HG02885 (cell line): ENCODE data around the gene DHX34.
"Not testable (repeated sequence)": the region's sequence is repeated elsewhere in the genome, so short reads cannot be mapped to it uniquely, and the experiment has no call there.

Experiments used
- ATAC-seq: cut with Tn5 transposase; IDR thresholded peaks from one replicate; pipeline ENCODE4 v1.9.1; 2021; ENCODE audit warnings: mild to moderate bottlenecking; ENCODE audit not compliant: unreplicated experiment, poor library complexity

Gene DHX34

DNA sequence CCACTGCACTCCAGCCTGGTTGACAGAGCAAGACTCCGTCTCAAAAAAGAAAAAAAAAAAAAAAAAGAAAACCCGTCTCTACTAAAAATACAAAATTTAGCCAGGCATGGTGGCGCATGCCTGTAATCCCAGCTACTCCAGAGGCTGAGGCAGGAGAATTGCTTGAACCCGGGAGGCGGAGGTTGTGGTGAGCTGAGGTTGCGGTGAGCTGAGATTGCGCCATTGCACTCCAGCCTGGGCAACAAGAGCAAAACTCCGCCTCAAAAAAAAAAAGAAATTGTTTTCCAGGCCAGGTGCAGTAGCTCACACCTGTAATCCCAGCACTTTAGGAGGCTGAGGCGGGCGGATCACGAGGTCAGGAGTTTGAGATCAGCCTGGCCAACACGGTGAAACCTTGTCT is 37.5 kb downstream of the DHX34 start:
- not testable (repeated sequence) for ATAC-seq

DNA sequence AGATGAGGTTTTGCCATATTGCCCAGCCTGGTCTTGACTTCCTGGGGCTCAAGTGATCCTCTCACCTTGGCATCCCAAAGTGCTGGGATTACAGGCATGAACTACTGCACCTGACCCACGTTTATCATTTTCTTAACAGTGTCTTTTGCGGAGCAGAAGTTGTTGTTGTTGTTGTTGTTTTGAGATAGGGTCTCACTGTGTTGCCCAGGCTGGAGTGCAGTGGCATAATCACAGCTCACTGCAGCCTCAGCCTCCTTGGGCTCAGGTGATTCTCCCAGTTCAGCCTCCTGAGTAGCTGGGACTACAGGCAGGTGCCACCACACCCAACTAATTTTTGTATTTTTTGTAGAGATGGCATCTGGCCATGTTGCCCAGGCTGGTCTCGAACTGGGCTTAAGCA is 38.5 kb downstream of the DHX34 start:
- ATAC-seq = not testable (repeated sequence)

DNA sequence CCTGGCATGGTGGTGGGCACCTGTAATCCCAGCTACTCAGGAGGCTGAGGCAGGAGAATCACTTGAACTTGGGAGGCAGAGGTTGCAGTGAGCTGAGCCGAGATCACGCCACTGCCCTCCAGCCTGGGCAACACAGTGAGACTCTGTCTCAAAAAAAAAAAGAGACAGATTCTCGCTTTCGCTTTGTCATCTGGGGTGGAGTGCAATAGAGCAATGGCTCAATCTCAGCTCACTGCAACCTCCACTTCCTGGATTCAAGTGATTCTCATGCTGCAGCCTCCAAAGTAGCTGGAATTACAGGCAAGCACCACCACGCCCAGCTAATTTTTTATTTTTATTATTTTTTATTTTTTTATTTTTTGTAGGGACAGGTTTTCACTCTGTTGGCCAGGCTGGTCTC is 39.6 kb downstream of the DHX34 start:
- not testable (repeated sequence) for ATAC-seq

DNA sequence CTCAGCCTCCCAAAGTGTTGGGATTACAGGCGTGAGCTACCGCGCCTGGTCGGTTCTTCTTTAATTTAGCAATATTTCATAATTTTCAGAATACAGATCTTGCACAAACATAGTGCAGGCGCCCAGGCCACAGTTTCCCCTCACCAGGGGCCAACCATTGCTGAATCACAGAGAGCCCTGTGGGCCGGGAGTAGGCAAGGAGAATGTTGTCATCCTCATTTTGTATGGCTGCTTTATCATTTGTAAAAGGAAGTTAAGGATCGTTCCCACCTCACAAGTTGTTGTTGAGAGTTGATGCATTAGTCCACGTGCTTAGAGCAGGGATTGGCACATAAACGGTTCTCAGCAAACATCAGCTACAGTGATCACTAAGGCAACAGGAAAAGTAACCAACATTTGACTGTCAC is 40.0 kb downstream of the DHX34 start:
- ATAC-seq = no peak

DNA sequence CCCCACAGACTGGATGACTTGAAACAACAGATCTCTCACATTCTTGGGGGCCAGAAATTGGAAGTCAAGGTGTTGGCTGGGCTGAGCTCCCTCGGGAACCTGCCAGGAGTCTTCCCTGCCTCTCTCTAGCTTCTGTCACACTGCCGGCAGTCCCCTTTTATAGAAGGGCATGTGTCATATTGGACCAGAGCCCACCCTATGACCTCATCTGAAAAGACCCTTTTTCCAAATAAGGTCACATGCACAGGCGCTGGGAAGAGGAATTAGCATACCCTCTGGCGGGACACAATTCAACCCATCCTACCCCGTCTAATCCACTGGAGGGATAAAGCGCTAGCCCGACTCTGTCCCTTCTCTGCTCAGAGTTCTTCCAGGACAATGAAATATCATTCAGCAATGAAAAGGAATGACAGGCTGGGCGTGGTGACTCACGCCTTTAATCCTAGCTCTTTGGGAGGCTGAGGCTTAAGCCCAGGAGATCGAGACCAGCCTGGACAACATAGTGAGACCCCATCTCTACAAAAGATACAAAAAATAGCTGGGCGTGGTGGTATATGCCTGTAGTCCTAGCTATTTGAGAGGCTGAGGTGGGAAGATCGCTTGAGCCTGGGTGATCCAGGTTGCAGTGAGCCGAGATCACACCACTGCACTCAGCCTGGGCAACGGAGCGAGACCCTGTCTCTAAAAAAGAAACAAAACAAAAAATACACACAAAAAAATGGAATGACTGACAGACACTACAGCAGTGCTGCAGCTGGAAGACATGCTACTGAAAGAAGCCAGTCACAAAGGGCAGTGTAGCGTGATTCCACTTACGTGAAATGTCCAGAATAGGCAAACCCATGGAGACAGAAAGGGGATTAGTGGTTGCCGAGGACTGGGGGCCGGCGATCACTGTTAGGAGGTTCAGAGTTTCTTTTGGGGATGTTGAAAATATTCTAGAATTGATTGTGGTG is 41.7 kb downstream of the DHX34 start:
- ATAC-seq = no peak

DNA sequence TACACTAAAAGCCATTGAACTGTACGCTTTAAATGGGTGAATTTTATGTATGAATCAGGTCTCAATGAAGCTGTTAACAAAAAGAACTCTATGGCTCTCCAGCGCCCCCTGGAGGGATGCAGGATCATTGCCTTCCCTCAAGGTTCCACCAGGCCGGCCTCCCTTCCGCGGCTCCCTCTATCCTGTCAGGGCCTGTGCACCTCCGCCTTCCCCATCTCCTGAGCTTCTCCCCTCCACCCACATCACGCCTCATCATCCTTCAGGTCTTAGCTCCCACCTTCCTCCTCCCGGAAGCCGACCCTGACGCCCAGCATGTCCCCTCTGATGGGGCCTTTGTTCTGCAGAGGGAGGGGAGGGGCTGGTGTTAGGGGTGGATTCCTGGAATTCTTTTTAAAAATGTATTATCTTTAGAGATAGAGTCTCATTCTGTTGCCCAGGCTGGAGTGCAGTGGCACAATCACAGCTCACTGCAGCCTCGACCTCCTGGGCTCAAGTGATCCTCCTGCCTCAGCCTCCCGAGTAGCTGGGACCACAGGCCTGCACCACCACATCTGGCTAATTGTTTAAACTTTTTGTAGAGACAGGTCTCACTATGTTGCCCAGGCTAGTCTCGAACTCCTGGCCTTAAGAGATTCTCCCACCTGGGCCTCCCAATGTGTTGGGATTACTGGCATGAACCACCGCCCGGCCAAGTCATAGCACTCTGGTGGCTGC is 42.6 kb downstream of the DHX34 start:
- no peak for ATAC-seq

DNA sequence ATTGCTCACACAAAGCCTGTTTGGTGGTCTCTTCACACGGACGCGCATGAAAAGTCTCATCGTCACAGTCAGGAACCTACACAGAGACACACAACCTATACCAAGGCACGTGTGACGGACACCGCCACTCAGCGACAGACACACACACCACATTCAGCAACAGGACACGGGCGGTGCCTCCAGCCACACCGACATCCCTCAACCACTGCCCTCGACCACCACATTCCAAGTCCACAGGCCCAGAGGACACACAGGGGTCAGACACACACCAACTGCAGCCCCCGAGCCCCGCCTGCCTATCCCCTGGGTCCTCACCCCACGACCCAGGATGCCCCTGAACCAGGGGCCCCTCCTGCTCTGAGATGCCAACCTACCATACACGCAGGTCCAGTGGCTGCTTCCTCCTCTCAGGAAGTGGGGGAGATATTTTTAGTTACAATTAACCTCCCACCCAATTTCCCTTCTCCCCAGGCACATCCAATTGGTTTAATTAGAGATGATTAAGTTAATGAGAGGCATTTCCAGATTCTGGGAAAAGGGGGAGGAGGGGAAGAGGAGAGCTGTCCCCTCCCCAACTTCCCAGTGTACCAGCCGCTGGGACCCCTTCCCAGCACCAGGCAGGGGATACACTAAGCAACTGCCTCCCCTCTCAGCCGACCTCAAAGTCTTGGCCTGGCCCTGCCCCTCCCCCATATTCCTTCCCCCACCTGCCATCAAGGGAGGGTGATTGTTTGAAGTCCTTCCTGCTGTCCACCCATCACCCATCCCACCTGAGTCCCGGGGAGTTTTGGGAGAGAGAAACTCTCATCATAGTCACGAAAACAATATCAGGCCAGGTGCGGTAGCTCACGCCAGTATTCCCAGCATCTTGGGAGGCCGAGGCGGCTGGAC is 49.8 kb downstream of the DHX34 start:
- no peak for ATAC-seq

DNA sequence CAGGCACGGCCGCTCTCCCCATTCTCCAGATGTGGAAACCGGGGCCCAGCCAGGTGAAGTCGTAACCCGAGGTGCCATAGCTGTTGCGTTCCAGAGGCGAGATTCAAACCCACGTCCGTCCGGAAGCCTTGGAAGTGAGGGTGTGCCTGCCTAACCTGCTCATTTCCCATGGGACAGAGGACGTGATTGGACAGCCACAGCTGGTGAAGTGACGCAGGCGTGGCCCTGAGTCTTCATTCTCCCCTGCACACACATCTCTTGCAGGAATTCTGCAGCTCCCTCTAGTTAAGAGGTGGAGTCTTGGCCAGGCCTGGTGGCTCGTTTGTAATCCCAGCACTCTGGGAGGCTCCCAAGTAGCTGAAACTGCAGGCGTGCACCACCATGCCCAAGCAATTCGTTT is 53.4 kb downstream of the DHX34 start:
- ATAC-seq = no peak

DNA sequence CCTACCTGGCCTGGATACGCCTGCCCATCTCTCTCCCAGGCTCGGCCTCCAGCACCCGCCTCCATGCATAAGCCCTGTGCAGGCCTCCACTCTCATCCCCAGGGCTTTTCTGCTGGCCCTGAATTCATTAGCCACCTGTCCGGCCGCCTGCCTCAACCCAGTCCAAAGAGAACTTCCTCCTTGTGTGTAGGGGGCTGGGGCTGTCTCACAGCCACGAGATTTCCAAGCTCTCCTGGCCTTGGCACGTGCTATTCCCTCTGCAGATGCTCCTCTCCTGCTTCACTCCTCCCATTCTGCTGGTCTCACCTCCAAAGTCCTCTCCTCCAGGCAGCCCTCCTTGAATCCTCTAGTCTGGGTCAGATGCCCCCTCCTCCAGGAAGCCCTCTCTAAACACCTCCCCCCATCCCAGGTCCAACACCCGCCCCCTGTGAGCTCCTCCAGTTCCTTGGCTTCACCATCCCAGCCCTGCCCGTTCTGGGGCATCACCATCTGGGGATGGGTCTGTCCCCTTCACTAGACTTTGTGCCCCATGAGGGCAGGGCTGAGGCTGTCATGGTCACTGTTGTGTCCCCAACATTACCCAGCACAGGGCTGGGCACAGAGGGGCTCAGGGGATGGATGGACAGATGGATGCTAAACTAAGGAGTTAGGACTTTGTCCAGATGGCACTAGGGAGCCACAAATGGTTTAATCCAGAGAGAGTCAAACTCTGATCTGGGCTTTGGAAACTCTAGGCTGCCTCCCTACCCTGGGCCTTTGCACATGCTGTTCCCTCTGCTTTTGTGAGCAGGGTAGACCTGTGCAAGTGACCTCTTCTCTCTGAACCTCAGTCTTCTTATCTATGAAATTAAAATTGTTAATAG is 55.5 kb downstream of the DHX34 start:
- no peak for ATAC-seq

DNA sequence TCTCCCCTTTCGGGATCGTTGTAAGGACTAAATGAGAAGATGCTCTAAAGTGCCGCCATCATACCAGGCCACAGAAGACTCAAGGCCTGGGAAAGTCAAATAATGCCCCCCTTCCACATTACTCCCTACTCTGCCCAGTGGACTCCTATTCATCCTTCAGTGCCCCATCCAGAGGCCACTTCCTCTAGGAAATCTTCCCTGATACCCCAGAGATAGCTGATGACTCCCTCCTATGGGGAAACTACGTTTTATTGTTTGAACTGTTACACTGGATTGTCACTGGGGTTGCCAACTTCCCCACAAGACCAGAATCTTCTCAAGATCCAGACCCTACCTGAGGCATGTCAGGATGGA is 56.1 kb downstream of the DHX34 start:
- ATAC-seq = no peak

DNA sequence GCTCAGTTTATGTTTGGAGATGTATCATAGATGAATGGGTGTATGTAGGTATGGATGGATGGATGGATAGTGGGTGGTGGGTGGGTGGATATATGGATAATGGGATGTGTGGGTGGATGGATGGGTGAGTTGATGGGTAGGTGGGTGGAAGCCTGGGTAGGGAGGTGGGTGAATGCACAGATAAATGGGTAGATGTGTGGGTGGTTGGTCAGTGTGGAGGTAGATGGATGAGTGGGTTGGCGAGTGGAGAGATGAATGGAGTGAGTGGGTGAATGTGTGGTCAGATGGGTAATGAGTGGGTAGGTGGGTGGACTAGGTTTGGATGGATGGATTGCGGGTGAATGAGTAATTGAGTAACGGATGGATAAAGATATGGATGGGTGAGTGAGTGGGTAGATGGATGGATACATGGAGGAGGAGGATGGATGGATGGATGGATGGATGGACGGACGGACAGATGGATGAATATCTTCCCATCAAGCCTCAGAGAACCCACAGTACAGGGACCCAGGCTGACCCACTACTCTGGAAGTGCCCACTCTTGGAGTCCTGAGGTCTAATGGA is 56.8 kb downstream of the DHX34 start:
- no peak for ATAC-seq

DNA sequence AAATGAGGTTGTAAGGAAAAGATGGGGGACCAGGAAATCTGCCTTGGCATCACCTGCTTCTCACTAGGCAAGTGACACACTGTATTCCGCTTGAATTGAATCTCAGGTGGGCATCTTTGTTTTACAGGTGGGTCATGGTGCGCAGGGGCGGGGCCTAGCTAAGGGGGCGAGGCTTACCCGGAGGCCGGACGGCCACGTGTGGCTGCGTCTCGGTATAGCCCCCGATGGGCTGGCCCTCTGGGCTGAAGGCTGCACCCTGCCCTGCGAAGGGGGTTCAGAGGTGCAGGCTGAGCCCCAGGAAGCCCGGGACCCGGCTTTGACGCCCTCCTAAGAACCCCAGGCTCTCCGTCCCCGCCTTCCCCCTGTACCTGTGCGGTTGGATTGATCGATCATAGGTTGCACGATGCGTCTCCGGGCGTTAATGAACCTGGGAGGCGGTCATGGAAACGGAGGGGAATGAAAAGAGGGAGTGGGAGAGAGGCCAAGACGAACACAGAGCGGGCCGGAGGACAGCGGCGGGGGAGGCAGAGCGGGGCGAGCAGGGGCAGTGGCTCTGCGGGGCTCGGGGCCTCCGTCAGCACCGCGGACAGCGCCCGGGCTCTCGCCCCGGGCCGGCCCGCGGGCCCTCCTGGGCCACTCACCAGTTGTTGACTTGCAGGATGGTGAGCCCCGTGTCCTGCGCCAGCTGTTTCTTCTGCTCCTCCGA is 57.7 kb downstream of the DHX34 start:
- ATAC-seq = no peak

DNA sequence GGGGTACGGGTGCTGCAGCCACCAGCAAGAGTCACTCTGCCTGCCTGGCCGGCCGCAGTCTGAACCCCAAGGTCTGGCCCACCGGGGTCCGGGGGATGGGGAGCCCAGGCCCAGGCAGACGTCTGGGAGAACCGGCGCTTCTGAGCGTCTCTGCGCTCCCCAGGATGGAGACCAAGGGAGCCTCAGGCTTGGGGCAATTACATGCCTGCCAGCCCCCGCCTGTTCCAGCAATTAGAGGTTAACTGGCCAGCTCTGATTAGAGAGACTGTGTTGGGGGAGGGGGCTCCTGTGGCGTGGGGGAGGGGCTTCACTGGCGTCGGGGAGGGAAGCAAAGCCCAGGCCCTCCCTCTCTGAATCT is 58.3 kb downstream of the DHX34 start:
- ATAC-seq = no peak

DNA sequence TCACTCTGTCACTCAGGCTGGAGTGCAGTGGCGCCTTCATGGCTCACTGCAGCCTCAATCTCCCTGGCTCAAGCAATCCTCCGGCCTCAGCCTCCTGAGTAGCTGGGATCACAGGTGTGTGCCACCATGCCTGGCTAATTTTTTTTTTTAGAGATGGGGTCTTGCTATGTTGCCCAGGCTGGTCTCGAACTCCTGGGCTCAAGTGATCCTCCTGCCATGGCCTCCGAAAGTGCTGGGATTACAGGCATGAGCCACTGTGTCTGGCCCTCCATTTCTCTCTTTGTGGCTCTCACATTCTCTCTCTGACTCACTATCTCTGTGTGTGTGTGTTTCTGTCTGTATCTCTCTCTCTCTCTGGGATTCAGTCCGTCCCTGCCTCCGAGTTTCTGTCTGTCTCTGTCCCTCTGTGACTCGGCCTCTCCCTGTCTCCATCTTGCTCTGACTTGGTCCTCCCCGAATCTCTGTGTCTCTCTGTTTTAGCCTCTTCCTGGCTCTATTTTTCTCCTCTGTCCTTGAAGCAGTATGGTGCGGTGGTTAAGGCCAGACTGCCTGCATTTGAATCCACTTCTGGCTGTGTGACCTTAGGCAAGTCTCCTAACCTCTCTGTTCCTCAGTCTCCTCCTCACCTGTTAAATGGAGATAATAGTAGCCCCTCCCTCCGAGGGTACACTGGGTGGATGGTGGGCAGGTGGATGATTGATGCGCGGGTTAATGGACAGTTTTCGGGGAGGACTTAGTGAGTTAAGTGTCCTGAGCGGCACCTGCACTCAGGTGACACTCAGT is 59.2 kb downstream of the DHX34 start:
- ATAC-seq = no peak

DNA sequence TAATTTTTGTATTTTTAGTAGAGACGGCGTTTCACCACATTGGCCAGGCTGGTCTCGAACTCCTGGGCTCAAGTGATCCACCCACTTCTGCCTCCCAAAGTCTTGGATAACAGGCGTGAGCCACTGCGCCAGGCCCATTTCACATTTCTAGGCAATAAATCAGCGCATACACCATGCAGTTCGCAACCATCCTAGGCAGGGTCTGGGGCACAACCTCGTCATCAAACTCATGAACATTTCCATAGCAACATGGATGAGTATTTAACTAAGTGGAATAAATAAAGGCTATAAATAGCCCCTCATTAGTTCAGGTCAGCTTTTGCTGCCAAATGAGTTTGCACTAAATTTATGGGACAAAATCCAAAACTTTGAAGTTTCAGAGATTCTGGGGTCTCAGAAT is 62.0 kb downstream of the DHX34 start:
- ATAC-seq = no peak

DNA sequence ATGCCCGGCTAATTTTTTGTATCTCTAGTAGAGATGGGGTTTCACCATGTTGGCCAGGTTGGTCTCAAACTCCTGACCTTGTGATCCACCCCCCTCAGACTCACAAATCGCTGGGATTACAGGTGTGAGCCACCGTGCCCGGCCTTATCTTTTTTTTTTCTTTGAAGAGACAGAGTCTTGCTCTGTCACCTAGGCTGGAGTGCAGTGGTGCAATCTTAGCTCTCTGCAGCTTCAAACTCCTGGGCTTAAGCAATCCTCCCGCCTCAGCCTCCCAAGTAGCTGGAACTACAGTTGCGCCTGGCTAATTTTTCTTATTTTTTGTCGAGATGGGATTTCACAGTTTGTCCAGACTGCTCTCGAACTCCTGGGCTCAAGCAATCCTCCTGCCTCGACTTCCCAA is 62.6 kb downstream of the DHX34 start:
- not testable (repeated sequence) for ATAC-seq

DNA sequence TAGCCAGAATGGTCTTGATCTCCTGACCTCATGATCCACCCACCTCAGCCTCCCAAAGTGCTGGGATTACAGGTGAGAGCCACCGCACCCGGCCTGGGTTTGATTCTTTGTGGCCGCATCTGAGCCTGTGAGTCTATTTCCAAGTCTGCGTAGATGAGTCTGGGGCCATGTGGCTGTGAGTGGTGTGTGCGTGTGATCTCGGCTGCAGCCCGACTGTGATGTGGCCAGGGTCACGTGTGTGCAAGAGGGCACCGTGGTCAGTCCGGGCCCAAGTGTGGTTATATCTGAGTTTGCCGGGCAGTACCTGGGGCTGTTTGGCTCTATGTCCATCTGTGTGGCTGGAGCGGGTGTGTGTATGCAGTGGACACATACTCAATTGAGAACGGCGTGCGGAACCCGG is 64.8 kb downstream of the DHX34 start:
- ATAC-seq = no peak

DNA sequence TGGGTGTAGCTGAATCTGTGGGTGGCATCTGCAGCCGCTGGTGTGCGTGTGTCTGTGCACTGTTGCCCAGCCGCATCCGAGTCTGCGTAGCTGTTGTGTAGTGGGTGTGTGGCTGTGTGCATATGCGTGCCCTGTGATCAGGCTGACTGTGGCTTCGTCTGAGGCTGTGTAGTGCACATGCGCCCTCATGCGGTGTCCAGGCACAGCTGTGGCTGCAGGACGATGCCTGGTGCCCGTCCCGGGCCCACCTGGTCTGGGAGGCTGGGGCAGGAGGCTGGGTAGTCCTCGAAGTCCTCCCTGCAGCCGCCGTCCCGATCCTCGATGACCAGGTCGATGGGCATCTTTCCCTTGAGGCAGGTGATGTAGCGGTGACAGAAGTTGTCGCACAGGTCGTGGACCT is 65.4 kb downstream of the DHX34 start:
- no peak for ATAC-seq
